ENCODE results near the gene STAT3.
"Not testable (repeated sequence)": the region's sequence is repeated elsewhere in the genome, so short reads cannot be mapped to it uniquely, and the experiment has no call there.

STAT3 gene

DNA sequence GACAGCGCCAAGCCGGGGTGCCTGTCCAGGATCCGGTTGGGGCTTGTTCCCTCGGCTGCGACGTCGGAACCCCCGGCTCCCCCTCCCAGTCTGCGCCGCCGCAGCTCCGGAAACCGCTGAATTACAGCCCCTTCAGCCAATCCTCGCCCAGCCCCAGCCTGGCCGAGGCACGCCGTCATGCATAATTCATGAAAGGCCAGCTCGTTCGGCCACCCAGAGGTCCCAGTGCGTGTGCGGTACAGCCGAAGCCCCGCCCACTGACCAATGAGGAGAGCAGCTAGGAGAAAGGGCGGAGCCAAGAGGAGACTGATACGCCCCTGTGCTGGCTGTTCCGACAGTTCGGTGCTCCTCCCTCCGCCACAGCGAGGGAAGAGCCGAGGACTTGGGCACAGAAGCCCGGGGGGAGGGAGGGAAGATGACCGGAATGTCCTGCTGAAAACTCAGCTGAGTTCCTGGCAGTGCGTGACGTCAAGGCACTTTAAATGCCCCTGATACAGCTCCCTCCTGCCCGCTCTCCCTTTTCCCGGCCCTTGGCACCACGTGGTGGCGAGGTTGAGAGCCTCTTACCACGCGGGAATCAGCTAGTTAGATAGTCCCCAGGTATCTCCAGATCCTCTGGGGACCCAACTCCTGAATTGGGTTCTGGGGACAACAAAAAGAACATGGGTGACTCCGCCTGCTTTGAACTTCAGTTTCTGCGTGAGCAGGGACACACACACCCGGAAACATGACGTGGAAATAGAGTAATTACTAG, at the start of gene STAT3:
TSS of gene STAT3 (minus strand) at position 62 of the 754 bp plus-strand sequence. CDS start 39,926 bp downstream, outside the sequence.
- DNase-seq = peak; percentile 100

DNA sequence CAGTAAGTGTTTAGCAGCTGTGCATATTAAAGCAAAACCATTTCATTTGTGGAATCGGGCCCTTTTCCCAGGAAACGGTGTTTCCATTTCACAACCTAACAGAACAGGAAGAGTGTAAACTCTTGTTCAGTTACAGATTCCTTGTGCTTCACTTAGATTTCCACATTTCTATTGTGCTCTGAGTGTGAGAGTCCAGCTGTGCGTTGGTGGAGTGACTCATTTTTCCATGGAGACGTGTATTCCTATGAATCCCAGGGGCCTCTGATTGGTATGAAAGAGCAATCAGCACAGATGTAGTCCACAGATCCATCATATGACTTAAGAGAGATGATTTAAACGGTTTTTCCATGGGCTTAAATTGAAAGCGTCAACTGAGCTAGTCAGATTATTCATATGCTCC, 48.1 kb upstream of the STAT3 start:
- peak; percentile 19 for DNase-seq

DNA sequence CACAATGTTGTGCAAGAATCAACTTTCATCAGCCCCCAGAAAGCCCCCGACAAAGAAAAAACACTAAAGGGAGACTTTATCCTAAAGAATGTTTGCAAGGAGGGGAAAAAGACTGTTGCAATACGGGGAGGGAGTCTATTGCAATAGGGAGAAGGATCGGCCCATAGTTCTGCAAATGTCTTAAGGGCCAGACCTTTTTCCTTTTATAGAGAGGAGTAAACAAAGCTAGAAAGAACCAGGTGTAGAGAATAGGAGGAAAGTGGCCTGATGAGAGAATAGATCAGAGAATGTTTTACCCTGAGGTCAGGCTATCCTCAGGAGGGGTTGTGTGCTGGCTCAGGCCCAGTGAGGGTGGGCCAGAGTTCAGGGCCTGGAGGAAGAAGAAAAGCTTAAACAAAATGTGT, 43.5 kb upstream of the STAT3 start:
- no peak for DNase-seq

DNA sequence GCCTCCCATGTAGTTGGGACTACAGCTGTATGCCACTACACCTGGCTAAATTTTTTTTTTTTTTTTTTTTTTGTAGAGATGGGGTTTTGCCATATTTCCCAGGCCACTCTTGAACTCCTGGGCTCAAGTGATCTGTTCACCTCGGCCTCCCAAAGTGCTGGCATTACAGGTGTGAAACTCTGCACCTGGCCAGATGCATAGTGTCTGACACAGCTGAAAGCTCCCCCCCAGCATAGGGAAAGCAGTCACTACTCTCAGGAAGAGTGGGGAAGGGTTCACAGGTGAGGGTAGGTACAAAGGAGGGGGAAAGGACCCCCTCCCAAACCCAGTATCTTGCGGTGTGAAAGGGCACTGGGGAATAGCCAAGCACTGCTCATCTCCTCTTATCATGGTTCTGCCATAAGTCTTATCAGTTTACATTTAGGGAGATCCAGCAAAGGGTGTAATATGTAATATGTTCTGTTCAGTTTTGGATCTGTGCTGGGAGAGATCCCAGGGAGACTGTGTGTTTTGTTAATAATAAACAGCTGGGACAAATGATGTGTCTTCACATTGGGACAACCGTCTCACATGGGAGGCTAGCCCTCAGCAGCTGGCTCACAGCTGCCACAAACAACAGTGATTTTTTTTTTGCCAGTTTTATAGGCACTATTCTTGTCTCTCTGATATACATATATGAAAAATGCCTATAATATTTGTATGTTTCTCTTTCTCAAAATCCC, 41.6 kb upstream of the STAT3 start:
- no peak for DNase-seq

DNA sequence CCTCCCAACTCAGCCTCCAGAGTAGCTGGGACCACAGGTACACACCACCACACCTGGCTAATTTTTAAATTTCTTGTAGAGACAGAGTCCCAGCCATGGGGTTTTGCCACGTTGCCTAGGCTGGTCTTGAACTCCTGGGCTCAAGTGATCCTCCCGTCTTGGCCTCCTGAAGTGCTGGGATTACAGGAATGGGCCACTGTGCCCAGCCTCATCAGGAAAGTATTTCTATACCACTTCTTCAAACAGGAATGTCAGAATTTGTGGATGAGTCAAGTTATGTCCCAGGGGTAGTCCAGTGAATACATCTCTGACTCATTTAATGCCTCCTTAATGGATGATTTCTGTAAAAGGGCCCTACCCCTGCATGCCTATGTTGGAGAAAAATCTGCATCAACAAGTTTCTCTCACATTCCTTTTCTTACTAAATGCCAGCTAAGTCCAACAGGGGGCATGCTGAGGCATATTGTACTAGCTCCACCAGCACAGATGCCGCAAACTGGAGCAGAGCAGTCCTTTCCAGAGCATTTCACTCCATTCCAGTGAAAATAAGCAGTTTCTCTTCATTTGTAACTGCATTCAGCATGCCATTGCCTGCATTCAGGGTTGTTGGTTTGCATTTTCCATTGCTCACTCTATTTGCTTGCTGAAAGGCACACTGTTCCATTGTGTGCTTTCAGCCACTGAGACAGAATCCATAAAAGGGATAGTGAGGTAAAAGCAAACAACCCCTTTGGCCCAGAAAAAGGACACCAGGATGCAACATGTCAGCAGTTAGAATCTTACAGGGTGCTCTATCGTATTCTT, 40.1 kb upstream of the STAT3 start:
- peak; percentile 39 for DNase-seq

DNA sequence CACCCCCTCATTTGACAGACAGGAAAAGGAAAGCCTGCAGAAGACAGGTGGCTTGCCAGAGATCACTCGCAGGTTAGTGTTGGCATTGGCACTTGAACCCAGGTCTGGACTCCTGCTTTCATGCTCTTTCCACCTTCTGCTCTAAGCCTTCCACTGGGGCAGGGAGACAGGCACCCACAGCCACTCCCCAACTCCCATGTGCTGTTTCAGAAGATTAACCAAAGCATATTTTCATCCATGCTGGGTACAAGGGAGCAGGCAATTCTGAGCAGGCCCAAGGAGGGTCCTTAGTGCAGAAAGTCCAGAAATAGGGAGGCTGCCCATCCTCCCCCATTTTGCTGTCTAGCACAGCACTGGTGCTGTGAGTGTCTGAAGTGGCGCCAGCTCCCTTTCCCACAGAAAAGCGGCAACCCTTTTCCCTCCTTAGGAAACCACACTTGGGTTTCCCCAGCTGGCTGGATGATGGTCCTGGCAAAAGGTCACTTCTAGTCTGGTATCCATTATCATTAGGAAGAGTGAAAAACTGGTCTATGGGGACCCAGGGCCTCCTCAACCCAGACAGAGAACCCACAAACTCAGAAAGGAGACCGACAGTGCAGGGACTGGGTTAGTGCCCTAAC, 36.9 kb upstream of the STAT3 start:
- DNase-seq = no peak

DNA sequence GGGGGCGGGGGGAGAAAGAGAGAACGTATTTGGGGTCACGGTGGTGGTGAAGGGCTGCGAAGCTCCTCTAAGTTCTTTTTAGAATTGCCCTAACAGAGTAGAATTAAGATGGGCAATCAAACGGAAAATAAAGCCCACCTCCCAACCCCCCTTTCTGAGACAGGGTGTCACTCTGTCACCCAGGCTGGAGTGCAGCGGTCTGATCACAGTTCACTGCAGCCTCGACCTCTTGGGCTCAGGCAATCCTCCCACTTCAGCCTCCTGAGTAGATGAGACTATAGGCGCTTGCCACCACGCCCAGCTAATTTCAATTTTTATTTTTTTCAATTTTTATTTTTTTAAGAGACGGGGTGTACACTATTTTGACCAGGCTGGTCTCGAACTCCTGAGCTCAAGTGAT, 35.5 kb upstream of the STAT3 start:
- DNase-seq = no peak

DNA sequence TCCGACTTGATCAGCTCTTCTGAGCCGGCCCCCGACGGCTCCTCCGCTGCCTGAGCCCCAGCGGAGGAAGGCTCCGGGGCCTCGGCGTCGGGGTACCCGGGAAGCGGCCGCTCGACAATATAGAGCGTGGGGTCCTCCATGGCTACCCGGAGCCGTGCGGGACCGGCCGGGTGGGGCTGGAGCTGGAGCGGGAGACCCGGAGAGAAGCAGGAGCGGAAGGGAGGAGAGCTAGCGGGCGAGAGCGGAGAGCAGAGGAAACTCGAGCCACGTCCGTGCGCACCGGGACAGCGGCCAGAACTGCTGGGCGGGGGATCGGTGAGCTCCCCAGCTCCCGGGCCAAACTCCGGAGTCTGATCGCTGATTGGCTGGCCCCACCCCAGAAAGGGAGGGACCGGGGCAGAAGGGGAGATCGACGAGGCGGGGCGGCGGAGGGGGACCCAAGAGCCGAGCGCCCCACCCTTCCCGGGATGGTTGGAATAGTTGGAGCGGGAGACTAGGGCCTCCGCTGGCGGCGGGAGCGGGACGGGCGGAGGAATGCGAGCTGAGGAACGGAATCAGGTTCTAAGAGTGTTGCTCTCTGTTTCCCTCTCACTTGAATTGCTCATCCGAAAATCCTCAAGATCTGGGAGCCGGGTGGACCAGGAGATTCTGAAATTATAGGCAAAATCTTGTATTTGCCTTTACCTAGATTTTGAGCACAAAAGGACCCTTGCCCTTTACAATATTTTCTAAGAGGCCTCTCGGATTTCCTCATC, 34.9 kb upstream of the STAT3 start, which contains the start of gene CAVIN1:
TSS of gene CAVIN1 (minus strand) at position 299 of the 755 bp plus-strand sequence. CDS start at position 140, 159 bp downstream.
- DNase-seq = no peak

DNA sequence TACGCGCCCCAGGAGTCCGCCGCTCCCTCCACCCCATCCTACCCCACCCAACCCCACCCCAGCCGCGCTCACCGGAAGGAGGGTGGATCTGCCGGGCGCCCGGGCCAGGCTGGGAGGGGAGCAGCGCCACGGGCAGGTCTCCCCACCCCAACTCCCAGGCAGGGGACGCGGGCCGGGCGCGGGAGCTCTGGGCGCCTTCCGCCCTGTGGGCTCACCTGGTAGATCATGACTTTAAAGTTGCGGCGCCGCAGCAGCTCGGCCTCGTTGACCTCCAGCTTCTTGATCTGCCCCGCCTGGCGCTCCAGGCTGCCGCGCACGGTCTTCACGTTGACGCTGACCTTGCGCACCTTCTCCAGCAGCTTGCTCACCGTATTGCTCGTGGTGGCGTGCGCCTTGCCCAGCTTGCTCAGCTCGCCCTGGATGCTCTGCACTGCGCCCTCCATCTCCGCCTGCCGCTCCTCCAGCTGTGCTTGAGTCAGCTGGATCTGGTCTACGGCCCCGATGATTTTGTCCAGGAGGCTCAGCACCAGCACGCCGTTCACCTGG, 34.2 kb upstream of the STAT3 start:
- DNase-seq = peak; percentile 11

DNA sequence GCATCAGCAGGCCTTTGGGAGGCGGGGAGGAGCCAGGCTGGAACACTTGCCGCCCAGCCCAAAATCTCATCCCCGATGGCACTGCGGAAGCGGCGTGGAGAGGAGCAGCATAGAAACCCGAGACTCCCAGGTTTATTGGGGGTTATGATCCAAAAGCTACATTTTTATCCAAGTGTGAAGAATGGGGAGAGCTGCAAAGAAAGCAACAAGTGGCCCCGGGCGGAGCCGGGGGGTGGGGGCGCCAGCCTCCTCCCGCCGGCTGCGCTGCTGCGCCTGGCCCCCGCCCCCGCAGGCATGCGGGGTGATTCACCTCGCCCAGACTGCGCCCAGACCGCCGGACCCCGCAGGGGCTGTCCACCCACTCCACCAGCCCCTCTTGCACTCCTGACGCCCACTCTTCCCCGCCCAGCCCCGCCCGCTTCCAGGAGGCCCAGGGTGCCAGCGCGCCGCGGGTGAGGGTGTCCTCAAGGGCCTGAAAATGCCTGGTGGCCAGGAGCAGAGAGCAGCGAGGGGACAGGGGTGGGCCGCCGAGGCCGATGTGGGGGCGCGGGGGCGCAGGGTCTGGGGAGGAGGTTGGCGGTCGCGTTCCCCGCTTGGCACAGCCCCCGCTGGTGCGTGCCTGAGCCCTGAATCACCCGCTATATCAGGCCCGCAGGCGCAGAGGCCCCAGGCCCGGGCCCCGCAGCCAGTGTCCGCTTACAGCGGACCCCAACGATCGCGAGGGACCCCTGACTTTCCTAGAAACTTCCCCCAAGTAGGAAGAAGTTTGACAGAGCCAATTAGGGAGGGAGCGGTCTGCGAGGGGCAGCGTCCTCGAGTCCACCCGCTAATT, 33.5 kb upstream of the STAT3 start:
- no peak for DNase-seq

DNA sequence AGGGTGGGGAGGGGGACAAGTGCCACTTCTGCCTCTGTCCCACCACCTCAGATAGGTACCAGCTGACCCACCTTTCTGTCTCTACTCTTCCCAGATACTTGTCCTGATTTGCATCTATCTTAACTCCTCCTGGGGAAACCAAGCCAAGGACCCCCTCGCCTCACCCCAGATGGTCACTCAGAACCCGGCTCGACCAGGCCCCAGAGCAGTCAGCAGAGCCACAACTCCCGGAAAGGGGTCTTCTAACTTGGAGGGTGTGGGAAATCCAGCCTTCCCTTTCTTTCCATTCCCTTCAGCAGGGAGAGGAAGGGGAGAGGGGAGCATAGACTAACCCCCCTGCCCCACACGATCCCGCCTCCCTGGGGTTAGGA, 32.9 kb upstream of the STAT3 start:
- DNase-seq = no peak

DNA sequence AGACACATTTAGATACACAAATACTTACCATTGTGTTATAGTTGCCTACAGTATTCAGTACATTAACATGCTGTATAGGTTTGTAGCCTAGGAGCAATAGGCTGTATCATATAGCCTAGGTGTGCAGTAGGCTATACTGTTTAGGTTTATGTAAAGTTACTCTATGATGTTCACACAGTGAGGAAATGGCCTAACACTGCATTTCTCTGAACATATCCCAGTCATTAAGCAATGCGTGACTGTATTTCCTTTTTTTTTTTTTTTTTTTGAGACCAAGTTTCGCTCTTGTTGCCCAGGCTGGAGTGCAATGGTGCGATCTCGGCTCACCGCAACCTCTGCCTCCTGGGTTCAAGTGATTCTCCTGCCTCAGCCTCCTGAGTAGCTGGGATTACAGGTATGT, 29.7 kb upstream of the STAT3 start:
- DNase-seq = not testable (repeated sequence)

DNA sequence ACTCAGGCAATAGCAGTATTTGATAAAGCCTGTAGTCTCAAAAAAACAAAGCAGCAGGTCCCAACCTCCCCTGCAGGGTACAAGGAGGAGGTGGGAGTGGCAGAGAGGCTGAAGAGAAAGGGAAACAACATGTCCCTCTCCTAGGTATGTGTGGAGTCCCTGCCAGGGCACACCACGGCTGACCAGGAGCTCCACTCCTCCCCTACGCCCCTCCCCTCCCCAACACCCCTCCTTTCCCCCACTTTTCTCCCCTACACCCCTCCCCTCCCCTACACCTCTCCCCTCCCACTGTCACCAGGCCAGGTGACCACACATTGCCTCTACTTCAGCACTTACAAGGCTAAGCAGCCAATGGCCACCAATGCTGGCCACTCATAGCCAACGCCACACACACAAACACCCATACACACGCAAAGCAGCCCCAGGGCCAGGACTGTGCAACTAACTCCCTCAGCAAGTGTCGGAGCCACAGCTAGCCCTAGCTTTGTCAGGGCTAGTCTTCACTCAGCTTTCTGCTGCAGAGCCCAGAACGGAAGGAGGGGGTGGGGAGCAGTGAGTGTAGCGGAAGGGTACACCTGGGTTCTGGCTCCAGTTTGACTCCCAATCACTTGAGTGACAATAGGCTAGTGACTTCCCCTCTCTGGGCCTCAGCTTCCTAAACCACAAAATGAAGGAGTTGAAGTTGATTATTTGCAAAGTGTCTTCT, 26.6 kb upstream of the STAT3 start:
- no peak for DNase-seq

DNA sequence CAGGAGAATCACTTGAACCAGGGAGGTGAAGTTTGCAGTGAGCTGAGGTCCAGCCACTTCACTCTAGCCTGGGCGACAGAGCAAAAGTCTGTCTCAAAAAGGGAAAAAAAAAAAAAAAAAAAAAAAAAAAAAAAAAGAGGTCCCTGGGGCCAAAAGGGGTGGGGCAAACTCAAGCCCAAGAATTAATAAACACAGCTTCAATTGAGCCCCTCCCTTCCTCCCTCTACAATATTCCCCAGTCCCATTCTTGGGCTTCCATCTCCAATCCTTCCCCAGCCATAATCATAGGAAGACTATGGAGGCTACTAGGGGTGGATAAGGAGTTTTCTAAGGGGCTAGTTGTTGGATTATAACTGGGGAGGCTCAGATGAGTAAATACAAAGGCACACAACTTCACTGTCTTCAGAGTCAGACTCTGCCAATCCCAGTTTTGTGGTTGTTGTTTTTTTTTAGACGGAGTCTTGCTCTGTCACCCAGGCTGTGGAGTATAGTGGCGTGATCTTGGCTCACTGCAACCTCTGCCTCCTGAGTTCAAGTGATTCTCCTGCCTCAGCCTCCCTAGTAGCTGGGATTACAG, 25.3 kb upstream of the STAT3 start:
- DNase-seq = no peak

DNA sequence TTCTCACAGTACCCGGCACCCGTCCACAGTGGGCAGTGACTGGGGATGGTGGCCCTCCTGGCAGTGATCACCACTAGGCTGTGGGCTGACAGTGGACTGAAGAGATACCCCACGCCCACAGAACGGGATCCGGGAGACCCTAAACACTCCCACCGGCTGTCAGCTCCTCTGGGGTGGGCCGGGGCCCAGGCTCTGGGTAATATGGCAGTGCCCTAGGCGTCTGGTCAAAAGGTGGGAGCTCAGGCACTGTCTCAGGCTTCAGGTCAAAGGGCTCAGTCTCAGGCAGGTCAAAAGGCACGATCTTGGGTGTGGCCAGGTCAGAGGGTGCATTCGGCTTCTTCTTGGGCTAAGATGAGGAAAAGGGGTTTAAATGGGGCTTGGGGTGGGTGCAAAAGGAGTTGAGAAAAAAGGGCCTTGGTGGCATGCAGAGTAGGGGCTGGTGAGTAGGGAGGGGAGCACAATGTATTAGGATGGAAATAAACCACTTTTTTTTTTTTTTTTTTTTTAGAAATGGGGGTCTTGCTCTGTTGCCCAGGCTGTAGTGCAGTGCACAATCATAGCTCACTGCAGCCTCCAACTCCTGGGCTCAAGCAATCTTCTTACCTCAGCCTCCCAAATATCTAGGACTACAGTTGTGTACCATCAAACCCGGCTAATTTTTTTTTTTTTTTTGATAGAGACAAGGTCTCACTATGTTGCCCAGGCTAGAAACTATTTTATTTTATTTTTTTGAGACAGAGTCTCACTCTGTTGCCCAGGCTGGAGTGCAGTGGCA, 23.9 kb upstream of the STAT3 start:
- no peak for DNase-seq

DNA sequence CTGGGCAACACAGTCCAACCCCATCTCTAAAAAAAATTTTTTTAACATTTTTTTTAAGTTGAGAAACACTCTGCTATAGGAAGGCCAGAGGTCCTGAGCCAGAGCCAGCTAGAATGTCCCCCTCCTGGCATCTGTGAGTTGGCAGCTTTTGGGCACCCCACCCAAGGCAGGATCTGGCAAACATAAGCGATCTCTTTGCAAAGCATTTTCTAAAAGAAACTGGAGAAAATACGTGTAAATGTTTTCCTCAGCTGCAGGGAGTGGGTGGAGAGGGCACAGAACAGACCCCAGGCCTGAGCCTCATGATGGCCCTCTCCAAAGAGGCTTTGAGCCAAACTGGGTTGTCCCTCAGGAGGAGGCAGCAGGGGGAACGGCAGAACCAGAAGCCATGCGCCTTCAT, 23.1 kb upstream of the STAT3 start:
- no peak for DNase-seq

DNA sequence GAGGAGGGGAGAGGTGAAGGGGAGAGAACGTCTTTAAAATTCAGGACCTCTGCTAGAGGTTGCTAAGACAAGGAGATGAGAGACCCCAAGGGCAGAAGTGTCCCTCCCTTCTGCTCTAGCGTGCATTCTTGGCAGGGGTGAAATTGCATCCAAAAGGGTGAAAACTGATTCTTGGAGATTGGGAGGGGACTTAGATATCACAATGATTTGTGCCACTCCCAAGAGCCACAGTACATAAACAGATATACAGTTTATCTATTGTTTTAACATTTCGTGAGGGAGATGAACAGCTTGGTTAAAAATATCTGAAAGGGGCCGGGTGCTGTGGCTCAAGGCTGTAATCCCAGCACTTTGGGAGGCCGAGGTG, 22.1 kb upstream of the STAT3 start:
- no peak for DNase-seq

DNA sequence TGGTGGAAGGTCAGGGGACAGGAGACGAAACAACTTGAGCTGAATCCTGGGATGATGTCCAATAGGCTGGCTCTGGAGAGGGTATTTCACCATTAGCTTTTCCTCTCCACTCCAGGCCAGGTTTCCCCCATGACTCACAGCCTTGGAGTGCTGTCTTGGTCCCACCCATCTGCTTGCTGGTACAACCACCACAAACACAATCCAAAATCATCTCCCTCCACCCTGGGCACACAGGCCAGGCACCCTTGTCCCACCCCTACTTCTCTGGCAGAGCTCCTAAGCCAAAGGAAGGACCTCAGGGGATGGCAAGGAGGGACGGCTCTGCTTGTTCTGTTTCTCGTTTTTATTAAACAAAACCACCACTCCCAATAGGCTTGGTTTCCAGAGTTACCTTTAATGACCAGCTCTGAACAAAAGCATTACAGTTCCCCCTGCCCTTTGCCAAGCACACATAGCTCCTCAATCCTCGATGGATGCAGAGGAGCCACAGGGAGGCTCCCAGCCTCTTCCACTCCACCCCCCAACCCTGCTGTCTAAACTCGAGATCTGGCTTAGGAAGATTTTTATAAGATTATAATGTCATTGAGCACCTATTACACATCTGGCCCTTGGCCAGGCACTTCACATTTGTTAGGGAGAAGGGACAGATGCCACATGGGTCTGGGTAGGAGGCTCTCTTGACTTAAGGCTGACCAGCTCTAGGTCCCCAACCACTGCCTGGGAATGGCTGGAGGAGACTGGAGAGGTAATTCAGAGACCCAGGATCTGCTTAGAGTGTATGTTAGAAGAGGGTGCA, 21.5 kb upstream of the STAT3 start:
- no peak for DNase-seq
